Loucy (cell line): ENCODE results near the gene RNU7-1.

Source experiments
- H2AFZ ChIP-seq: fragments of 200-600 bp; sonication (generic); 2 replicates; pipeline ENCODE4 v1.6.0; 2016; ENCODE audit warnings: antibody characterized with exemption, mild to moderate bottlenecking, low read length, moderate library complexity
- H3F3A ChIP-seq: fragments of 200-600 bp; 2 replicates; pipeline ENCODE4 v1.6.0; 2016; ENCODE audit warnings: antibody characterized with exemption, low read depth, mild to moderate bottlenecking
- H3K27me3 ChIP-seq: fragments of 200-600 bp; sonication (generic); 2 replicates; pipeline ENCODE4 v1.6.1; 2014; ENCODE audit warnings: low read length, mild to moderate bottlenecking; ENCODE audit not compliant: insufficient read depth, poor library complexity, severe bottlenecking
- H3K36me3 ChIP-seq: fragments of 200-600 bp; sonication (generic); 2 replicates; pipeline ENCODE4 v1.6.1; 2016; ENCODE audit warnings: low read length; ENCODE audit not compliant: insufficient read depth
- H3K4me1 ChIP-seq: fragments of 200-600 bp; sonication (generic); 2 replicates; pipeline ENCODE4 v1.5.1; 2014; ENCODE audit warnings: low read length, mild to moderate bottlenecking; ENCODE audit not compliant: insufficient read depth, poor library complexity, severe bottlenecking
- H3K4me2 ChIP-seq: fragments of 200-600 bp; sonication (generic); 2 replicates; pipeline ENCODE4 v1.6.0; 2014; ENCODE audit warnings: antibody characterized with exemption, low read length, low read depth, mild to moderate bottlenecking; ENCODE audit not compliant: poor library complexity, severe bottlenecking
- H3K4me3 ChIP-seq: fragments of 200-600 bp; sonication (generic); 2 replicates; pipeline ENCODE4 v1.5.1; 2014; ENCODE audit warnings: low read length, mild to moderate bottlenecking, mixed read lengths; ENCODE audit not compliant: poor library complexity, severe bottlenecking
- H3K79me2 ChIP-seq: fragments of 200-600 bp; sonication (generic); 2 replicates; pipeline ENCODE4 v1.6.1; 2014; ENCODE audit warnings: low read length; ENCODE audit not compliant: insufficient read depth
- H3K9ac ChIP-seq: fragments of 200-600 bp; sonication (generic); 2 replicates; pipeline ENCODE4 v1.6.0; 2014; ENCODE audit warnings: mild to moderate bottlenecking, low read depth, low read length, moderate library complexity; ENCODE audit not compliant: poor library complexity, severe bottlenecking
- H3K9me2 ChIP-seq: fragments of 200-600 bp; sonication (generic); replicated peaks from 2 replicates; pipeline ENCODE4 v1.6.1; 2016; ENCODE audit warnings: low read depth, low read length, mixed read lengths
- H3K9me3 ChIP-seq: fragments of 200-600 bp; sonication (generic); 2 replicates; pipeline ENCODE4 v1.6.1; 2014; ENCODE audit warnings: mild to moderate bottlenecking, antibody characterized with exemption, low read length, low read depth; ENCODE audit not compliant: insufficient read depth
- H4K20me1 ChIP-seq: fragments of 200-600 bp; sonication (generic); 2 replicates; pipeline ENCODE4 v1.6.0; 2014; ENCODE audit warnings: antibody characterized with exemption, low read length, mild to moderate bottlenecking; ENCODE audit not compliant: insufficient read depth, poor library complexity, severe bottlenecking
- EZH2phosphoT487 ChIP-seq: fragments of 200-600 bp; IDR thresholded peaks from 2 replicates; pipeline ENCODE4 v1.6.1; 2018; ENCODE audit warnings: antibody characterized with exemption, mild to moderate bottlenecking, moderate library complexity, borderline replicate concordance
- TF ChIP-seq, protein P1 (sequence below): fragments of 200-600 bp; sonication (generic); conservative IDR thresholded peaks from 2 replicates; pipeline ENCODE4 v1.5.1; 2014; ENCODE audit warnings: mild to moderate bottlenecking, antibody characterized with exemption, low read length

The RNU7-1 gene

DNA sequence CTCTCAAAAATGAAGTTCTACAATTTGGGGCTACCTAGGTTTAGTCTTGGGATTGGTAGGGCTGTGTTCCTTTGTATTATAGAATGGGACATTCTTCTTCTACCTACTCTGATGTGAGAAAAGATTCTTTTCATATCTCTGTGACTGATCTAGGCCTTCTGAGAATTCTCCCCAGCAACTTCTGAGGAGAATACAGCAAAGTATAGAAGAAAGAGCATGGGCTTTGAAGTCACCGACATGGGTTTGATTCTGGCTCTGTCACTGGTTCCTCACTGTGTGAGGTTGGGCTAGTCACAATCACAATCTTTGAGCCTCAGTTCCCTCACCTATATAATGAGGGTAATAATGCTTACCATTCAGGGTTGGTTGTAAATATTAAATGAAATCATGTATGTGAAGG is 10.8 kb upstream of the RNU7-1 start:
- Histone ChIP-seq H3F3A (peaks cover 10% of the 10 kb centered on the region; the same call in 1 of the 2 replicates), H3K36me3 (peaks cover 23% of the 10 kb centered on the region; the same call in 1 of the 2 replicates), H3K4me3 (no peak overlapping the region), H3K4me1 (peaks cover 39% of the 10 kb centered on the region), H3K27me3 (no peaks in the 10 kb centered on the region), H3K9me2 (no peaks in the 10 kb centered on the region), H3K79me2 (peaks cover 74% of the 10 kb centered on the region), H3K4me2 (peak overlapping the region; percentile 21), H3K9ac (peak overlapping the region; percentile 6), H3K9me3 (no peaks in the 10 kb centered on the region), H2AFZ (no peak overlapping the region), H4K20me1 (peaks cover 18% of the 10 kb centered on the region)
- TF ChIP-seq, protein P1, sequence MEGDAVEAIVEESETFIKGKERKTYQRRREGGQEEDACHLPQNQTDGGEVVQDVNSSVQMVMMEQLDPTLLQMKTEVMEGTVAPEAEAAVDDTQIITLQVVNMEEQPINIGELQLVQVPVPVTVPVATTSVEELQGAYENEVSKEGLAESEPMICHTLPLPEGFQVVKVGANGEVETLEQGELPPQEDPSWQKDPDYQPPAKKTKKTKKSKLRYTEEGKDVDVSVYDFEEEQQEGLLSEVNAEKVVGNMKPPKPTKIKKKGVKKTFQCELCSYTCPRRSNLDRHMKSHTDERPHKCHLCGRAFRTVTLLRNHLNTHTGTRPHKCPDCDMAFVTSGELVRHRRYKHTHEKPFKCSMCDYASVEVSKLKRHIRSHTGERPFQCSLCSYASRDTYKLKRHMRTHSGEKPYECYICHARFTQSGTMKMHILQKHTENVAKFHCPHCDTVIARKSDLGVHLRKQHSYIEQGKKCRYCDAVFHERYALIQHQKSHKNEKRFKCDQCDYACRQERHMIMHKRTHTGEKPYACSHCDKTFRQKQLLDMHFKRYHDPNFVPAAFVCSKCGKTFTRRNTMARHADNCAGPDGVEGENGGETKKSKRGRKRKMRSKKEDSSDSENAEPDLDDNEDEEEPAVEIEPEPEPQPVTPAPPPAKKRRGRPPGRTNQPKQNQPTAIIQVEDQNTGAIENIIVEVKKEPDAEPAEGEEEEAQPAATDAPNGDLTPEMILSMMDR: no peak
- no peak for TF ChIP-seq EZH2phosphoT487

DNA sequence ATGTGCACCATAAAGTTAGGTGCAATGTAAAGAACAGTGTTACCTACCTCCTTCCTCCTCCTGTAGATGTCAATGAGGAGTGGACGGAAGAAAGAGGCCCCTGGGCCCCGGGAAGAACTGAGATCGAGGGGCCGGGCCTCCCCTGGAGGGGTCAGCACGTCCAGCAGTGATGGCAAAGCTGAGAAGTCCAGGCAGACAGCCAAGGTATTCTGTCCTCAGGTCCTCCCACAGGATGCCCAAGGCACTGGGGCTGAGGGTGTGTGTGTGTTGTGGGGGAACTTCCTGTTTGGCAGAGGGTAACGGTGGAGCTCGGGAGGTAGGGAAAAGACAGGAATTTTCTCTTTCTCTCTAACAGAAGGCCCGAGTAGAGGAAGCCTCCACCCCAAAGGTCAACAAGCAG is 9.5 kb upstream of the RNU7-1 start:
- Histone ChIP-seq H3K4me2 (no peak overlapping the region), H2AFZ (no peak overlapping the region), H3K36me3 (peaks cover 23% of the 10 kb centered on the region; the same call in 1 of the 2 replicates)

DNA sequence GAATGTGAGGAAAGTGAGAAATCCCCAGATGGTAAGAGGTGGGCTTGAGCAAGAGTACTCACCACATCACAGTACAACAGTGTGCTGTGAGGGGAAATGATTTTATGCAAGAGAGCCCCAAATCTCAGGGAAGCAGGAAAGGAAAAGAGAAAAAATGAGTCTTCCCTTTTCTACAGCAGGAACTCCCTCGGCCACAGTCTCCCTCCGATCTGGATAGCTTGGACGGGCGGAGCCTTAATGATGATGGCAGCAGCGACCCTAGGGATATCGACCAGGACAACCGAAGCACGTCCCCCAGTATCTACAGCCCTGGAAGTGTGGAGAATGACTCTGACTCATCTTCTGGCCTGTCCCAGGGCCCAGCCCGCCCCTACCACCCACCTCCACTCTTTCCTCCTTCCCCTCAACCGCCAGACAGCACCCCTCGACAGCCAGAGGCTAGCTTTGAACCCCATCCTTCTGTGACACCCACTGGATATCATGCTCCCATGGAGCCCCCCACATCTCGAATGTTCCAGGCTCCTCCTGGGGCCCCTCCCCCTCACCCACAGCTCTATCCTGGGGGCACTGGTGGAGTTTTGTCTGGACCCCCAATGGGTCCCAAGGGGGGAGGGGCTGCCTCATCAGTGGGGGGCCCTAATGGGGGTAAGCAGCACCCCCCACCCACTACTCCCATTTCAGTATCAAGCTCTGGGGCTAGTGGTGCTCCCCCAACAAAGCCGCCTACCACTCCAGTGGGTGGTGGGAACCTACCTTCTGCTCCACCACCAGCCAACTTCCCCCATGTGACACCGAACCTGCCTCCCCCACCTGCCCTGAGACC is 8.0 kb upstream of the RNU7-1 start:
- TF ChIP-seq, protein P1: no peak
- TF ChIP-seq EZH2phosphoT487: no peak
- H2AFZ ChIP-seq: no peak overlapping the region
- no peaks in the 10 kb centered on the region for H3K9me3 ChIP-seq
- H3K9me2 ChIP-seq: no peaks in the 10 kb centered on the region
- H3K4me2 ChIP-seq: peak overlapping the region; percentile 3
- peaks cover 51% of the 10 kb centered on the region for H3K79me2 ChIP-seq
- H4K20me1 ChIP-seq: peaks cover 4% of the 10 kb centered on the region
- H3F3A ChIP-seq: peaks cover 11% of the 10 kb centered on the region; the same call in 1 of the 2 replicates
- no peaks in the 10 kb centered on the region for H3K27me3 ChIP-seq
- H3K4me3 ChIP-seq: no peak overlapping the region
- H3K36me3 ChIP-seq: peaks cover 23% of the 10 kb centered on the region; the same call in 1 of the 2 replicates
- peaks cover 19% of the 10 kb centered on the region for H3K4me1 ChIP-seq
- H3K9ac ChIP-seq: peak overlapping the region; percentile 96

More for the DNA sequence above, 9.5 kb upstream of the RNU7-1 start:
- Histone ChIP-seq H3K9ac (no peak overlapping the region), H3K4me3 (no peak overlapping the region), H3K27me3 (no peaks in the 10 kb centered on the region), H3K9me2 (no peaks in the 10 kb centered on the region), H3K79me2 (peaks cover 64% of the 10 kb centered on the region), H3K9me3 (no peaks in the 10 kb centered on the region), H4K20me1 (peaks cover 13% of the 10 kb centered on the region), H3K4me1 (peaks cover 32% of the 10 kb centered on the region), H3F3A (peaks cover 10% of the 10 kb centered on the region; the same call in 1 of the 2 replicates)
- TF ChIP-seq EZH2phosphoT487: no peak
- TF ChIP-seq, protein P1: no peak
